ENCODE results near the gene ETF1. TPM values are rescaled to one million over a fixed set of nuclear protein-coding genes. Genes with fewer than 3 reads are reported as not detected.

The ETF1 gene
- polyA plus RNA-seq, 3 donors = 34.8 to 71.4 (median 61.6) TPM

DNA sequence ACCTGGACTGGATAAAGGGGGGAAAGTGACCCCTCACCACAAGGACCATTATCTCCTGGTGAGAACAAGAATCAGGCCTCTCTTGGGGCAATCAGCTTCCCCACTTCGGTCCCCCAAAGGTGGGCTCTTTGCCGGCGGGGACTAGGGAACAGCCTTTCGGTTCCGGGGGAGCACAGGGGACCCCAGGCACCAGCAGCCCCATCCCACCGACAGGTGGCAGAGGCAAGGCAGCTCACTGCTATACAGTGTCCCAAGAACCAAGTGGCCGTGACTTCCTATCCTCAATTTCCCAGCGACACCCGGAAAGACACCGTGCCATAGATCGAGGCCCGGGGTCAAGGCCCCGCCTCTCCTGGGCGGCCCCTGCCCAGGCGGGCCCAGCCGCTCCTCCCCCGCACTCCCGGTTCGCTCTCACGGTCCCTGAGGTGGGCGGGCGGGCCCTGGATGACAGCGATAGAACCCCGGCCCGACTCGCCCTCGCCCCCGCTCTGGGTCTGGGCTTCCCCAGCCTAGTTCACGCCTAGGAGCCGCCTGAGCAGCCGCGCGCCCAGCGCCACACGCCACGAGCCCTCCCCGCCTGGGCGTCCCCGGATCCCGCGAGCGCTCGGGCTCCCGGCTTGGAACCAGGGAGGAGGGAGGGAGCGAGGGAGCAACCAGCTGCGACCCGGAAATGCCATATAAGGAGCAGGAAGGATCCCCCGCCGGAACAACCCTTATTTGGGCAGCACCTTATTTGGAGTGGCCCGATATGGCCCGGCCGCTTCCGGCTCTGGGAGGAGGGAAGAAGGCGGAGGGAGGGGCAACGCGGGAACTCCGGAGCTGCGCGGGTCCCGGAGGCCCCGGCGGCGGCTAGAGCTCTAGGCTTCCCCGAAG lies 78.4 kb downstream of the ETF1 start:
- Histone ChIP-seq H3K4me2 (replicated peaks; ENCODE audit: extremely low read depth, low read length, poor library complexity, severe bottlenecking) (peak overlapping the region; percentile 94), H3K27me3 (ENCODE audit: control insufficient read depth in 2 of 2, insufficient read depth in 2 of 2, low read length in 2 of 2) (peaks cover 3 to 21% of the 10 kb centered on the region in 2 donors), H4K20me1 (ENCODE audit: insufficient read depth, low read length) (peaks cover 23% of the 10 kb centered on the region), H3K79me2 (ENCODE audit: insufficient read depth, low read length) (no peaks in the 10 kb centered on the region), H2AFZ (ENCODE audit: insufficient read depth, low read depth, low read length, poor library complexity, severe bottlenecking) (peak overlapping the region; percentile 97), H3K4me3 (replicated peaks in 1 of 3; ENCODE audit: low read depth in 2 of 3, low read length in 3 of 3) (peak overlapping the region; percentile 76 to 87 (median 78)), H3K4me1 (ENCODE audit: control insufficient read depth in 1 of 2, insufficient read depth in 2 of 2, low read length in 2 of 2) (peaks cover 37 to 49% of the 10 kb centered on the region in 2 donors), H3K9me3 (replicated peaks in 1 of 2; ENCODE audit: control insufficient read depth in 1 of 2, insufficient read depth in 1 of 2, low read length in 2 of 2) (no peaks in the 10 kb centered on the region), H3K27ac (ENCODE audit: low read depth in 1 of 2, low read length in 2 of 2) (peak overlapping the region; percentile 91 to 96), H3K36me3 (replicated peaks in 1 of 2; ENCODE audit: control insufficient read depth in 1 of 2, insufficient read depth in 2 of 2, low read length in 2 of 2) (no peaks in the 10 kb centered on the region), H3K9ac (ENCODE audit: insufficient read depth, low read length, poor library complexity, severe bottlenecking) (peak overlapping the region; percentile 77)
- Mint-ChIP-seq H3K36me3 (peaks cover 18 to 23% of the 10 kb centered on the region in 2 donors), H3K4me1 (peaks cover 33% of the 10 kb centered on the region), H3K9me3 (peaks cover 0 to 15% (median 5%) of the 10 kb centered on the region in 7 donors), H3K27ac (peak overlapping the region; percentile 89 to 97 (median 93)), H3K4me3 (peak overlapping the region; percentile 85 to 92), H3K27me3 (ENCODE audit: low read depth in 3 of 3) (peaks cover 20 to 29% (median 27%) of the 10 kb centered on the region in 3 donors)
- DNase-seq = peak; percentile 97 to 99 (median 98)
- under 1% methylated on average over 63 of the region's 64 CpGs for WGBS (ENCODE audit: insufficient coverage)
- TF ChIP-seq, protein P1, sequence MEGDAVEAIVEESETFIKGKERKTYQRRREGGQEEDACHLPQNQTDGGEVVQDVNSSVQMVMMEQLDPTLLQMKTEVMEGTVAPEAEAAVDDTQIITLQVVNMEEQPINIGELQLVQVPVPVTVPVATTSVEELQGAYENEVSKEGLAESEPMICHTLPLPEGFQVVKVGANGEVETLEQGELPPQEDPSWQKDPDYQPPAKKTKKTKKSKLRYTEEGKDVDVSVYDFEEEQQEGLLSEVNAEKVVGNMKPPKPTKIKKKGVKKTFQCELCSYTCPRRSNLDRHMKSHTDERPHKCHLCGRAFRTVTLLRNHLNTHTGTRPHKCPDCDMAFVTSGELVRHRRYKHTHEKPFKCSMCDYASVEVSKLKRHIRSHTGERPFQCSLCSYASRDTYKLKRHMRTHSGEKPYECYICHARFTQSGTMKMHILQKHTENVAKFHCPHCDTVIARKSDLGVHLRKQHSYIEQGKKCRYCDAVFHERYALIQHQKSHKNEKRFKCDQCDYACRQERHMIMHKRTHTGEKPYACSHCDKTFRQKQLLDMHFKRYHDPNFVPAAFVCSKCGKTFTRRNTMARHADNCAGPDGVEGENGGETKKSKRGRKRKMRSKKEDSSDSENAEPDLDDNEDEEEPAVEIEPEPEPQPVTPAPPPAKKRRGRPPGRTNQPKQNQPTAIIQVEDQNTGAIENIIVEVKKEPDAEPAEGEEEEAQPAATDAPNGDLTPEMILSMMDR (IDR thresholded peaks at IDR 0.05) = peak; percentile 80
- intact Hi-C loops (cut with micrococcal nuclease) = loop anchor here (2.0 to 10.0 kb wide), 3 partner anchors 28 to 80 kb away; partner anchors contain the start of gene ETF1 (in 2 of the 2)

DNA sequence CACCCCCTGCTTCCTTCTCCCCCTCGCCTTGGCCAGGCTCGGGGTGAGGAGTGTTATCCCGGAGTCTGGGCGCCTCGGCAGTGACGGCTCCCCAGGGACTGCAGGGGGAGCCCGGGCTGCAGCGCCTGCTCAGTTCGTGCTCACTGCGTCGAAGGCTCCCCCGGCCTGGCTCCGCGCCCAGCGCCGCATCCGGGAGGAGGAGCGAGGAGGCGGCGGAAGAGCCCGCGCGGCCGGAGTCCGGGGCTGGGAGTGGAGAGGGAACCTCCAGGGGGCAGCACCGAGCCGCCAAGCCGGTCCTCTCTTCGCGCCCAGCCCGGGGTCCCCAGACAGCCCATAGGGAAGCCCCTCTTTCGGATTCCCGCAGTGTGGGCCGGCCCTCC lies 79.0 kb downstream of the ETF1 start:
- peaks cover 0 to 15% (median 5%) of the 10 kb centered on the region in 7 donors for H3K9me3 Mint-ChIP-seq
- peak overlapping the region; percentile 77 for H3K9ac ChIP-seq (ENCODE audit: insufficient read depth, low read length, poor library complexity, severe bottlenecking)
- H3K79me2 ChIP-seq (ENCODE audit: insufficient read depth, low read length) = no peaks in the 10 kb centered on the region
- no peaks in the 10 kb centered on the region for H3K36me3 ChIP-seq (replicated peaks in 1 of 2; ENCODE audit: control insufficient read depth in 1 of 2, insufficient read depth in 2 of 2, low read length in 2 of 2)
- under 1% methylated on average over 31 of the region's 34 CpGs for WGBS (ENCODE audit: insufficient coverage)
- H3K9me3 ChIP-seq (replicated peaks in 1 of 2; ENCODE audit: control insufficient read depth in 1 of 2, insufficient read depth in 1 of 2, low read length in 2 of 2) = no peaks in the 10 kb centered on the region
- peaks cover 20 to 28% (median 28%) of the 10 kb centered on the region in 3 donors for H3K27me3 Mint-ChIP-seq (ENCODE audit: low read depth in 3 of 3)
- H3K36me3 Mint-ChIP-seq = peaks cover 21 to 23% of the 10 kb centered on the region in 2 donors
- H2AFZ ChIP-seq (ENCODE audit: insufficient read depth, low read depth, low read length, poor library complexity, severe bottlenecking) = peak overlapping the region; percentile 97
- intact Hi-C loops (cut with micrococcal nuclease) = loop anchor here (2.0 to 10.0 kb wide), 3 partner anchors 29 to 81 kb away; partner anchors contain the start of gene ETF1 (in 2 of the 2)
- H3K4me3 Mint-ChIP-seq = peak overlapping the region; percentile 85 to 92
- TF ChIP-seq, protein P1 (IDR thresholded peaks at IDR 0.05) = peak; percentile 99
- DNase-seq = peak; percentile 91 to 95 (median 94)
- peak overlapping the region; percentile 91 to 96 for H3K27ac ChIP-seq (ENCODE audit: low read depth in 1 of 2, low read length in 2 of 2)
- H3K4me1 ChIP-seq (ENCODE audit: control insufficient read depth in 1 of 2, insufficient read depth in 2 of 2, low read length in 2 of 2) = peaks cover 43 to 56% of the 10 kb centered on the region in 2 donors
- H3K4me1 Mint-ChIP-seq = peaks cover 40% of the 10 kb centered on the region
- peaks cover 3 to 21% of the 10 kb centered on the region in 2 donors for H3K27me3 ChIP-seq (ENCODE audit: control insufficient read depth in 2 of 2, insufficient read depth in 2 of 2, low read length in 2 of 2)
- peak overlapping the region; percentile 89 to 97 (median 93) for H3K27ac Mint-ChIP-seq
- peak overlapping the region; percentile 76 to 87 (median 78) for H3K4me3 ChIP-seq (replicated peaks in 1 of 3; ENCODE audit: low read depth in 2 of 3, low read length in 3 of 3)
- peak overlapping the region; percentile 94 for H3K4me2 ChIP-seq (replicated peaks; ENCODE audit: extremely low read depth, low read length, poor library complexity, severe bottlenecking)
- H4K20me1 ChIP-seq (ENCODE audit: insufficient read depth, low read length) = peaks cover 23% of the 10 kb centered on the region
